ENCODE data around the gene BRMS1. TPM values are rescaled to one million over a fixed set of nuclear protein-coding genes. Genes with fewer than 3 reads are reported as not detected.

Gene BRMS1
- total RNA-seq, 1 experiment from 2014 or later, result 58.1 TPM

- Mint-ChIP-seq H3K27me3 (ENCODE audit: insufficient read depth, unreplicated experiment) (peaks cover 6% of the 10 kb centered on the region), H3K4me1 (ENCODE audit: low read depth, unreplicated experiment) (peaks cover 22% of the 10 kb centered on the region), H3K9me3 (ENCODE audit: unreplicated experiment) (no peaks in the 10 kb centered on the region), H3K36me3 (ENCODE audit: insufficient read depth, unreplicated experiment) (peaks cover 25% of the 10 kb centered on the region), H3K27ac (ENCODE audit: unreplicated experiment) (peak overlapping the region; percentile 94), H3K4me3 (ENCODE audit: unreplicated experiment) (peak overlapping the region; percentile 87)
- Histone ChIP-seq H3K9me3 (no peaks in the 10 kb centered on the region), H3K36me3 (ENCODE audit: control insufficient read depth, insufficient read depth, low read length) (peaks cover 5% of the 10 kb centered on the region; the same call in 1 of the 2 replicates), H3K4me3 (ENCODE audit: low read depth, low read length) (peak overlapping the region; percentile 63), H3K27me3 (replicated peaks; ENCODE audit: control insufficient read depth, insufficient read depth, low read length) (no peaks in the 10 kb centered on the region; the same call in 1 of the 2 replicates), H3K4me1 (peaks cover 23% of the 10 kb centered on the region)
- TF ChIP-seq CTCF (IDR thresholded peaks at IDR 0.05; ENCODE audit: insufficient read depth in 1 of 2, low read depth in 1 of 2, low read length in 1 of 2, severe bottlenecking in 1 of 2, unreplicated experiment in 1 of 2), result no peak
- intact Hi-C loops (cut with micrococcal nuclease; ENCODE audit: unreplicated experiment), result loop anchor here (2.0 kb wide), 1 partner anchor 41 kb away; no protein-coding TSS in a partner anchor
- DNase-seq, result peak in 1 of 2 experiments; percentile 43
- ChIA-PET POLR2A (interaction anchor here (0.6 to 1.9 kb wide), 3 partner anchors 24 to 350 kb away, joined by 3 to 34 read pairs (median 6); partner anchors contain the start of gene RBM4), CTCF (interaction anchor here (1.3 to 2.6 kb wide), 3 partner anchors 20 to 26 kb away, joined by 3 to 43 read pairs (median 7); no protein-coding TSS in a partner anchor)
- TSS peak; percentile 33 for BruUV-seq (replicated peaks)
Measured at GRCh38 chr11:66287889-66288670, 56.8 kb downstream of the BRMS1 start.

Other genes starting within 250 kb of the BRMS1 start
- 49.5 and 53.1 TPM in 2 replicates for gene KLC2, start 87.4 kb downstream of the BRMS1 start, total RNA-seq (2022)
- 128 and 132 TPM in 2 replicates for gene RAB1B, start 76.5 kb downstream of the BRMS1 start, total RNA-seq (2022)
- gene CNIH2, start 66.9 kb downstream of the BRMS1 start, total RNA-seq (2022), result 4.9 and 6.1 TPM in 2 replicates
- gene YIF1A, start 56.0 kb downstream of the BRMS1 start, total RNA-seq (2022), result 140 and 159 TPM in 2 replicates
- 0.68 and 0.88 TPM in 2 replicates for gene TMEM151A, start 53.2 kb downstream of the BRMS1 start, total RNA-seq (2022)
- 0.27 TPM in 1 of 2 replicates, not detected in the other for gene CD248, start 28.1 kb downstream of the BRMS1 start, total RNA-seq (2022)
- gene RIN1, start 8.7 kb downstream of the BRMS1 start, total RNA-seq (2022), result 11.7 and 12.7 TPM in 2 replicates
- 23.0 and 23.8 TPM in 2 replicates for gene B4GAT1, start 2.5 kb upstream of the BRMS1 start, total RNA-seq (2022)
- 30.3 and 32.0 TPM in 2 replicates for gene SLC29A2, start 26.7 kb upstream of the BRMS1 start, total RNA-seq (2022)
- gene NPAS4, start 75.9 kb upstream of the BRMS1 start, total RNA-seq (2022), result not detected in 2 replicates
- gene MRPL11, start 93.7 kb upstream of the BRMS1 start, total RNA-seq (2022), result 201 and 206 TPM in 2 replicates
- gene PELI3, start 121.8 kb upstream of the BRMS1 start, total RNA-seq (2022), result 21.0 and 21.1 TPM in 2 replicates
- gene DPP3, start 135.3 kb upstream of the BRMS1 start, total RNA-seq (2022), result 106 TPM in 2 replicates
- 47.1 and 50.0 TPM in 2 replicates for gene BBS1, start 165.5 kb upstream of the BRMS1 start, total RNA-seq (2022)
- 25.1 and 26.9 TPM in 2 replicates for gene ZDHHC24, start 200.9 kb upstream of the BRMS1 start, total RNA-seq (2022)
- 0.16 TPM in 1 of 2 replicates, not detected in the other for gene ACTN3, start 201.8 kb upstream of the BRMS1 start, total RNA-seq (2022)
- gene CTSF, start 223.5 kb upstream of the BRMS1 start, total RNA-seq (2022), result not detected in 2 replicates
- gene CCDC87, start 248.0 kb upstream of the BRMS1 start, total RNA-seq (2022), result 1.0 TPM in 2 replicates
- 52.9 and 54.0 TPM in 2 replicates for gene CCS, start 248.1 kb upstream of the BRMS1 start, total RNA-seq (2022)

All from Caco-2 (cell line).